ENCODE results near the gene UNC119. TPM values are rescaled to one million over a fixed set of nuclear protein-coding genes. Genes with fewer than 3 reads are reported as not detected.

UNC119 gene
- total and polyA plus RNA-seq, 2 of the 13 experiments (the other 11 are each of a cell fraction or from before 2014, with no cell fraction given) = 10.4 to 63.1 TPM

DNA sequence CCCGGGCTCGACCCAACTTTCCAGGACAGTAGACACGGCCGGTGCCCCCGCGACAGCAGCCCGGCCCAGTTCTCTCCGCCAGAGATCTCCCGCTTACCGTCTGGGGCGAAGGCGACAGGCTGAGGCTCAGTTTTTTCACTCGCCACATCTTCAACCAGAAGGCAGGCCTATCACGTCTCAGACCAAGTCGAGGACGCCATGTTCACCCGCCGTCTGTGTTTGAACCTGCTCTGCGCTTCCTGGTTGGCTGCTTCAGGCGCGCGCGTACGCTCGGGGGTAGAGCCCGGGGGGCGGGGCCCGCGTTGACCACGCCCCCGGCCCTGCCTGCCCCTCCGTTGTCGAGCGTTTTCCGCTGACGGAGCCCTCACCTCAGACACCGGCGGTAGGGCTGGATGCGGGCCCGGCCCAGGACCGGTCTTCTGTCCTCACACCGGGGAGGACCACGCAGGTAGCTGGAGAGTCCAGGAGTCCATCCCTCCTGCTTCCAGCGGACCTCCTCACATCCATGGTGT, 46.4 kb upstream of the UNC119 start, which contains the start of gene SPAG5 (continued):
- TF ChIP-seq, protein P1, sequence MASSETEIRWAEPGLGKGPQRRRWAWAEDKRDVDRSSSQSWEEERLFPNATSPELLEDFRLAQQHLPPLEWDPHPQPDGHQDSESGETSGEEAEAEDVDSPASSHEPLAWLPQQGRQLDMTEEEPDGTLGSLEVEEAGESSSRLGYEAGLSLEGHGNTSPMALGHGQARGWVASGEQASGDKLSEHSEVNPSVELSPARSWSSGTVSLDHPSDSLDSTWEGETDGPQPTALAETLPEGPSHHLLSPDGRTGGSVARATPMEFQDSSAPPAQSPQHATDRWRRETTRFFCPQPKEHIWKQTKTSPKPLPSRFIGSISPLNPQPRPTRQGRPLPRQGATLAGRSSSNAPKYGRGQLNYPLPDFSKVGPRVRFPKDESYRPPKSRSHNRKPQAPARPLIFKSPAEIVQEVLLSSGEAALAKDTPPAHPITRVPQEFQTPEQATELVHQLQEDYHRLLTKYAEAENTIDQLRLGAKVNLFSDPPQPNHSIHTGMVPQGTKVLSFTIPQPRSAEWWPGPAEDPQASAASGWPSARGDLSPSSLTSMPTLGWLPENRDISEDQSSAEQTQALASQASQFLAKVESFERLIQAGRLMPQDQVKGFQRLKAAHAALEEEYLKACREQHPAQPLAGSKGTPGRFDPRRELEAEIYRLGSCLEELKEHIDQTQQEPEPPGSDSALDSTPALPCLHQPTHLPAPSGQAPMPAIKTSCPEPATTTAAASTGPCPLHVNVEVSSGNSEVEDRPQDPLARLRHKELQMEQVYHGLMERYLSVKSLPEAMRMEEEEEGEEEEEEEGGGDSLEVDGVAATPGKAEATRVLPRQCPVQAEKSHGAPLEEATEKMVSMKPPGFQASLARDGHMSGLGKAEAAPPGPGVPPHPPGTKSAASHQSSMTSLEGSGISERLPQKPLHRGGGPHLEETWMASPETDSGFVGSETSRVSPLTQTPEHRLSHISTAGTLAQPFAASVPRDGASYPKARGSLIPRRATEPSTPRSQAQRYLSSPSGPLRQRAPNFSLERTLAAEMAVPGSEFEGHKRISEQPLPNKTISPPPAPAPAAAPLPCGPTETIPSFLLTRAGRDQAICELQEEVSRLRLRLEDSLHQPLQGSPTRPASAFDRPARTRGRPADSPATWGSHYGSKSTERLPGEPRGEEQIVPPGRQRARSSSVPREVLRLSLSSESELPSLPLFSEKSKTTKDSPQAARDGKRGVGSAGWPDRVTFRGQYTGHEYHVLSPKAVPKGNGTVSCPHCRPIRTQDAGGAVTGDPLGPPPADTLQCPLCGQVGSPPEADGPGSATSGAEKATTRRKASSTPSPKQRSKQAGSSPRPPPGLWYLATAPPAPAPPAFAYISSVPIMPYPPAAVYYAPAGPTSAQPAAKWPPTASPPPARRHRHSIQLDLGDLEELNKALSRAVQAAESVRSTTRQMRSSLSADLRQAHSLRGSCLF (CRISPR knock-in tag; IDR thresholded peaks at IDR 0.05; ENCODE audit: borderline replicate concordance) = no peak
- TF ChIP-seq ZFP37 (CRISPR knock-in tag; IDR thresholded peaks at IDR 0.05; ENCODE audit: borderline replicate concordance) (0 out of 2 replicates have a peak, but pooled peaks have one; percentile 52), ZFP90 (CRISPR knock-in tag; IDR thresholded peaks at IDR 0.05; ENCODE audit: borderline replicate concordance) (no peak), ZNF333 (CRISPR knock-in tag; IDR thresholded peaks at IDR 0.05; ENCODE audit: borderline replicate concordance) (peak; percentile 76; the same call in 1 of the 2 replicates), ZNF17 (CRISPR knock-in tag; IDR thresholded peaks at IDR 0.05) (no peak), ZNF550 (CRISPR knock-in tag; IDR thresholded peaks at IDR 0.05; ENCODE audit: borderline replicate concordance) (no peak), FOXA1 (IDR thresholded peaks at IDR 0.05) (no peak), FOXA1 (CRISPR knock-in tag; IDR thresholded peaks at IDR 0.05) (no peak), HNRNPK (IDR thresholded peaks at IDR 0.05; ENCODE audit: low read depth, low read length, poor library complexity, severe bottlenecking) (no peak), GABPB1 (CRISPR knock-in tag; IDR thresholded peaks at IDR 0.05) (peak; percentile 74; the same call in 1 of the 2 replicates), ZZZ3 (CRISPR knock-in tag; IDR thresholded peaks at IDR 0.05; ENCODE audit: borderline replicate concordance) (no peak), EHMT2 (IDR thresholded peaks at IDR 0.05; ENCODE audit: borderline replicate concordance, low read depth, low read length) (no peak)
- TF ChIP-seq, protein P2, sequence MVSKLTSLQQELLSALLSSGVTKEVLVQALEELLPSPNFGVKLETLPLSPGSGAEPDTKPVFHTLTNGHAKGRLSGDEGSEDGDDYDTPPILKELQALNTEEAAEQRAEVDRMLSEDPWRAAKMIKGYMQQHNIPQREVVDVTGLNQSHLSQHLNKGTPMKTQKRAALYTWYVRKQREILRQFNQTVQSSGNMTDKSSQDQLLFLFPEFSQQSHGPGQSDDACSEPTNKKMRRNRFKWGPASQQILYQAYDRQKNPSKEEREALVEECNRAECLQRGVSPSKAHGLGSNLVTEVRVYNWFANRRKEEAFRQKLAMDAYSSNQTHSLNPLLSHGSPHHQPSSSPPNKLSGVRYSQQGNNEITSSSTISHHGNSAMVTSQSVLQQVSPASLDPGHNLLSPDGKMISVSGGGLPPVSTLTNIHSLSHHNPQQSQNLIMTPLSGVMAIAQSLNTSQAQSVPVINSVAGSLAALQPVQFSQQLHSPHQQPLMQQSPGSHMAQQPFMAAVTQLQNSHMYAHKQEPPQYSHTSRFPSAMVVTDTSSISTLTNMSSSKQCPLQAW (CRISPR knock-in tag; IDR thresholded peaks at IDR 0.05) = peak; percentile 62; the same call in 1 of the 2 replicates
- TF ChIP-seq, protein P3, sequence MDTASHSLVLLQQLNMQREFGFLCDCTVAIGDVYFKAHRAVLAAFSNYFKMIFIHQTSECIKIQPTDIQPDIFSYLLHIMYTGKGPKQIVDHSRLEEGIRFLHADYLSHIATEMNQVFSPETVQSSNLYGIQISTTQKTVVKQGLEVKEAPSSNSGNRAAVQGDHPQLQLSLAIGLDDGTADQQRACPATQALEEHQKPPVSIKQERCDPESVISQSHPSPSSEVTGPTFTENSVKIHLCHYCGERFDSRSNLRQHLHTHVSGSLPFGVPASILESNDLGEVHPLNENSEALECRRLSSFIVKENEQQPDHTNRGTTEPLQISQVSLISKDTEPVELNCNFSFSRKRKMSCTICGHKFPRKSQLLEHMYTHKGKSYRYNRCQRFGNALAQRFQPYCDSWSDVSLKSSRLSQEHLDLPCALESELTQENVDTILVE (CRISPR knock-in tag; IDR thresholded peaks at IDR 0.05) = peak; percentile 63; the same call in 1 of the 2 replicates
- TF ChIP-seq, protein P4, sequence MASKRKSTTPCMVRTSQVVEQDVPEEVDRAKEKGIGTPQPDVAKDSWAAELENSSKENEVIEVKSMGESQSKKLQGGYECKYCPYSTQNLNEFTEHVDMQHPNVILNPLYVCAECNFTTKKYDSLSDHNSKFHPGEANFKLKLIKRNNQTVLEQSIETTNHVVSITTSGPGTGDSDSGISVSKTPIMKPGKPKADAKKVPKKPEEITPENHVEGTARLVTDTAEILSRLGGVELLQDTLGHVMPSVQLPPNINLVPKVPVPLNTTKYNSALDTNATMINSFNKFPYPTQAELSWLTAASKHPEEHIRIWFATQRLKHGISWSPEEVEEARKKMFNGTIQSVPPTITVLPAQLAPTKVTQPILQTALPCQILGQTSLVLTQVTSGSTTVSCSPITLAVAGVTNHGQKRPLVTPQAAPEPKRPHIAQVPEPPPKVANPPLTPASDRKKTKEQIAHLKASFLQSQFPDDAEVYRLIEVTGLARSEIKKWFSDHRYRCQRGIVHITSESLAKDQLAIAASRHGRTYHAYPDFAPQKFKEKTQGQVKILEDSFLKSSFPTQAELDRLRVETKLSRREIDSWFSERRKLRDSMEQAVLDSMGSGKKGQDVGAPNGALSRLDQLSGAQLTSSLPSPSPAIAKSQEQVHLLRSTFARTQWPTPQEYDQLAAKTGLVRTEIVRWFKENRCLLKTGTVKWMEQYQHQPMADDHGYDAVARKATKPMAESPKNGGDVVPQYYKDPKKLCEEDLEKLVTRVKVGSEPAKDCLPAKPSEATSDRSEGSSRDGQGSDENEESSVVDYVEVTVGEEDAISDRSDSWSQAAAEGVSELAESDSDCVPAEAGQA (IDR thresholded peaks at IDR 0.05; ENCODE audit: low read depth) = no peak
- TF ChIP-seq, protein P4 (CRISPR knock-in tag; IDR thresholded peaks at IDR 0.05; ENCODE audit: borderline replicate concordance) = no peak
